Activated CD8-positive, alpha-beta memory T cell treated with anti-CD3 and anti-CD28 coated beads, Interleukin-2, amount 50 U/mL, for 1 hour (primary cell): Measurements from ENCODE around the gene DNAJA3.
"Not testable (repeated sequence)": the region's sequence is repeated elsewhere in the genome, so short reads cannot be mapped to it uniquely, and the experiment has no call there.

Experiments
- DNase-seq: peaks from one replicate; pipeline ENCODE4 v3.0.0-alpha.2; 2020; ENCODE audit errors: extremely low read depth

The DNAJA3 gene

GRCh38 chr16:4387781-4388180 is 37.9 kb upstream of the DNAJA3 start:
- no peak for DNase-seq

GRCh38 chr16:4388271-4389021 is 37.2 kb upstream of the DNAJA3 start:
- no peak for DNase-seq

DNA sequence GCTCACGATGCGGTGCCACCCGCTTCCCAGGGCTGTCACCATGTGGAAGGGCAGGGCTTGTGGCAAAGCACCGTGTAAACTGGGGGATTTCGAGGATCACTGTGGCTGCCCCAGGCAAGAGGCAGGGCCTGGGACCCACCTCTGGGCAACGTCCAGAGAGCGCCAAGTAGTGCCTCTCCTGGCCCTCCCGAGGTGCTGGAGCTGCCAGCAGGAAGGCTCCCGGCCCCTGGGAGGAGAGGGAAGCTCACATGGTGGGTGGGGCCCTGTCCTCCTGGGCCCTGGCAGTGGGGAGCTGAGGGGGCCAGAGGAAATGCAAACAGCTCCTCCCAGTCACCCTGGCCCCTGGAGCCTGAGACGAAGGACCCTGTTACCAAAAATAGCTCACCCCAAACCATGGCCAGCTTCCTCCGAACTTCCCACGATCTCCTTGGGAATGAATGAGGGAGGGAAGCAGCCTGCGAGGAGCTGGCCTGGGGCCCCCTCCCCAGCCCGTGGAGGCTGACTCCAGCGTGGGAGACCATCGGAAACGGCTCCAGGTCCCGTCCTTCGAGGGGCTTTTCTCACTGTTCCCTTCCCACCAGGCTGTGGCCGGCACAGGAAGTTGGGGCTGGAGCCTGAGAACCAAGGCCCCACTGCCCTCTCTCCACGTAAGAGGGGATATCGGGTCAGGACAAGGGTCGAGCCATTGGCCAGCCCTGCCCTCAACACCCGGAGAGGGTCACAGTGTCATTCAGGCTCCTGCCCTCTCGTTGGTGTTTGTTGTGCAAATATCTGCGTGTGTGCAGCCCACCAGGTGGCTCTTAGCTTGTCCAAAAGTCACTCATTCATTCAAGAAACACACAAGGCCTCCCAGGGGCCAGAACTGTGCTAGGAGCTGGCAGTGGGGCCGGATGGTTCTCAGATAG is 36.4 kb upstream of the DNAJA3 start:
- no peak for DNase-seq

GRCh38 chr16:4390266-4391260 is 35.1 kb upstream of the DNAJA3 start:
- no peak for DNase-seq

- no peak for DNase-seq
These were observed 33.9 kb upstream of the DNAJA3 start for GRCh38 chr16:4391631-4392381.

GRCh38 chr16:4392382-4393239 is 33.1 kb upstream of the DNAJA3 start:
- no peak for DNase-seq

DNA sequence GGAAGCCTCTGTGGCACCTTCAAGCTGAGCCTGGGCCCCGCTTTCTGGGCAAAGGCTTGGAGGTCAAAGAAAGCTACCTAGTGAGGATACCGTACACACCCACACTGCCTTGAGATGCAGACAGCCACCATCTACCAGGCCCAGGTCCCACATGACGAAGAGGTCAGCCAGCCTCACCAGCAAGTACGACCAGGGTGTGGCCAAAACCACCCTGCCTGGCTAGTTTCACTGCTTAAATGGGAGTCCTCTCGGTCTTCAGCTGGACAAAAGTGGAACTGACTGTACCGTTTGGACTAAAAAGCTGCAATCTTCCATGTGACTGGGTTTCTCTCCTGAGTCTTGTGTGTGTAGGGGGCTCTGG is 32.4 kb upstream of the DNAJA3 start:
- no peak for DNase-seq

- DNase-seq = not testable (repeated sequence)
These were observed 31.8 kb upstream of the DNAJA3 start for GRCh38 chr16:4393850-4394249.

DNA sequence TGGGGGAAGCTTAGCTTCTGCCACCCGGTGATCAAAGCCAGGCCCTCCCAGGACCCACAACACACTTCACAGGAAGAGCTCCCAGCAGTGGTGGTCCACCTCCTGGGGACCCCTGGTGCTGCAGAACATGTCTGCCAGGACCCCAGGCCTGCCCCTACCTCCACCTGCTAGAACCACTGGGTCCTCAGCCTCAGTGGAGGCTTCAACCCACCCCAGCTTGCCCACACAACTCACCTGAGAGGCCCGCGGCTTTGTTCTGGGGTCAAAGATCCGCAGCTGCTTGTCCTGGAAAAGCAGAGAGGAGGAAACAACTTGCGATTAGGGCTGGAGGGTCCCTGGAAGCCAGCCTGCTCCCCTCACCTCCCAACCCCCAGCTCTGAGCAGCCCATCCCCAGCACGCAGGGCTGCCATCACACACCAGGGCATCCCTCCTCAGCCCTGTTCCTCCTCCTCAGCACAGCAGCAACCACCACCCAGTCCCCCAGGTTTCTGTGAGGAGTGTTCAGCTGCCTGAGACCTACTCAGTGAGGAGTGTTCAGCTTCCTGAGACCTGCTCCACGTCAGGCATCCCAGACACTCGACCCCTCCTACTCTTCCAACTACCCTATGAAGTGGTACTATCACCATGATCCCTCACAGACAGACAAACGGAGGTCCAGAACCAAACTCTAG is 30.5 kb upstream of the DNAJA3 start:
- DNase-seq = no peak

GRCh38 chr16:4399001-4399730 is 26.5 kb upstream of the DNAJA3 start:
- no peak for DNase-seq

GRCh38 chr16:4401094-4401501 is 24.6 kb upstream of the DNAJA3 start:
- DNase-seq = no peak

GRCh38 chr16:4401510-4401909 is 24.2 kb upstream of the DNAJA3 start:
- no peak for DNase-seq

DNA sequence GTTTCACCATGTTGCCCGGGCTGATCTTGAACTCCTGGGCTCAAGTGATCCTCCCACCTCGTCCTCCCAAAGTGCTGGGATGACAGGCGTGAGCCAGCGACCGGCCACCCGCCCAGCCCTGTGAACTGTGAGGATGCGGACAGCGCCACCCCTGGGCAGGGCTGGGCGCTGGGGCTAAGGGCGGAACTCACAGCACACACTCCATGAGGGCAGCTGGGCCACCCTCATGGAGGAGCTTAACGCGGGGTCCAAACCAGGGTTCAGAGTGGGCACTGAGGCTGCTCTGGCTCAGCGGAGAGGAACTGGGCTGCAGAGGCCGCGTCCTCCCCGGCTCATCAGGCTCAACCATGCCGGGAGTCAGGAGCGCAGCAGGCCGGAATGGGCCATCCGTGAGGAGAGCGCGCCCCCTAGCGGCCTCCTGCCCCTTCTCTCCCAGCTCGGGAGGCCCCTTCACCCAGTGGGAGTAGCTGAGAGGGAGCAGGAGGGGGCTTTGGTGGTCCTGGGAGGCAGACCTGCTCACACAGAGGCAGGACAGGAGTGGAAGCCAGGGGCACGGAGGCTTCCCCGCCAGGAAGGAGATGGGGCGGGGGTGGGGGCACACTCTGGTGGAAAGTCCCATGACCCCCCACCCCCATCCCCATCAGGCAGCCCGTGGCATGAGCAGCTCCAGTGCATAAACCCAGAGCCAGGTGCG is 23.1 kb upstream of the DNAJA3 start:
- DNase-seq = no peak

GRCh38 chr16:4403133-4403949 is 22.3 kb upstream of the DNAJA3 start:
- no peak for DNase-seq

GRCh38 chr16:4404247-4404966 is 21.3 kb upstream of the DNAJA3 start:
- DNase-seq = no peak

- no peak for DNase-seq
These were observed 20.5 kb upstream of the DNAJA3 start for GRCh38 chr16:4404967-4405696.
